Heart right ventricle (tissue), 16 donors: Measurements from ENCODE around the gene PEPD. TPM values are rescaled to one million over a fixed set of nuclear protein-coding genes. Genes with fewer than 3 reads are reported as not detected.

Experiments
- ATAC-seq, 8 donors: fragments of 200-7000 bp; cut with Tn5 transposase; one replicate each; pipeline ENCODE4 v1.9.1; 2020; ENCODE audit warnings: mild to moderate bottlenecking in 8 of 8, moderate library complexity in 8 of 8, moderate number of reproducible peaks in 1 of 8
- DNase-seq, 2 donors: peaks; one replicate each; pipeline ENCODE4 v3.0.0-alpha.2; 2020
- H3K27ac ChIP-seq, 10 donors: fragments of 200-600 bp; sonication (generic) in 2 of 10; one replicate each; pipeline versions ENCODE4 v1.5.0 to v1.8.0; 2020 to 2022; ENCODE audit warnings: mild to moderate bottlenecking in 3 of 10
- H3K27me3 ChIP-seq, 7 donors: fragments of 200-600 bp; one replicate each; pipeline ENCODE4 v1.8.0; 2021 to 2022; ENCODE audit warnings: mild to moderate bottlenecking in 2 of 7
- H3K36me3 ChIP-seq, 9 donors: fragments of 200-600 bp; sonication (generic) in 1 of 9; one replicate each; pipeline versions ENCODE4 v1.5.0 to v1.8.0; 2020 to 2022; ENCODE audit warnings: mild to moderate bottlenecking in 2 of 9
- H3K4me1 ChIP-seq, 9 donors: fragments of 200-600 bp; sonication (generic) in 1 of 9; one replicate each; pipeline versions ENCODE4 v1.5.0 to v1.8.0; 2020 to 2022; ENCODE audit warnings: mild to moderate bottlenecking in 4 of 9
- H3K4me3 ChIP-seq, 10 donors: fragments of 200-600 bp; sonication (generic) in 2 of 10; one replicate each; pipeline versions ENCODE4 v1.5.0 to v1.8.0; 2020 to 2022; ENCODE audit warnings: mild to moderate bottlenecking in 7 of 10, moderate library complexity in 2 of 10
- H3K9me3 ChIP-seq, 11 donors: fragments of 200-600 bp in 10 of 11; sonication (generic) in 2 of 11; one replicate each; pipeline versions ENCODE4 v1.5.0 to v1.8.0; 2013 to 2022; ENCODE audit warnings: mild to moderate bottlenecking in 2 of 11, control low read depth in 1 of 11, moderate library complexity in 1 of 11
- WGBS, 2 donors: extraction: QIAGEN DNeasy Blood & Tissue Kit; methylation state at CpG; one replicate each; pipeline ENCODE4 v1.1.7; 2013; ENCODE audit warnings: inconsistent platforms in 1 of 2; 5-methylcytosine and 5-hydroxymethylcytosine counted together
- intact Hi-C, 10 donors: fragments of 100-400 bp; cut with DNase I; formaldehyde crosslinking; loops; one replicate each; pipeline versions ENCODE4 v1.11.1 to v1.14.2; 2022
- polyA plus RNA-seq, 2 donors: library from polyadenylated mRNA; stranded (reverse); fragments of 200-250 nt; gene quantifications; one replicate each; pipeline ENCODE4 v1.2.3, GENCODE V29; 2013
- total RNA-seq, 10 donors: library from RNA; stranded (reverse); fragmentation: NEBNext Ultra II Directional in 3 of 10; extraction: Animal tissue kit (Norgen Biotek cat#: 25700) in 3 of 10; gene quantifications; one replicate each; pipeline versions ENCODE4 v1.2.1 to v1.2.4, GENCODE V29; 2021 to 2023
- TF ChIP-seq, protein P1 (sequence below), 9 donors: fragments of 200-600 bp; sonication (generic) in 2 of 9; IDR thresholded peaks; one replicate each; pipeline versions ENCODE4 v1.5.0 to v1.8.0; 2021 to 2022; ENCODE audit warnings: antibody characterized with exemption in 9 of 9, mild to moderate bottlenecking in 5 of 9, moderate library complexity in 1 of 9
- donor health status: Arrhythmogenic right ventricular cardiomyopathy.
- donor health status: ischemic (EF 13 %, LVEDD 7.1; RV severe dilation, severe dysfunction).
- donor health status: healthy with polysubstance abuse.
- donor health status: DM: no; HTN: yes; CAD: no.
- donor health status: DM: no; HTN: no; CAD: no.
- donor health status: ischemic (EF 25% LVEDD 6.9; RV normal size, moderate dysfunction).
- donor health status: ischemic (EF 25% LVEDD 5.7; RV mildly dilated, moderate dysfunction).
- donor health status: healthy.
- donor health status: DM: yes; HTN: yes; CAD: no.
- donor health status: Ischemic cardiomyopathy.
- donor health status: ischemic (EF 35%, LVEDD 5.7; RV mildly dilated, moderate dysfunction).
- donor health status: nonischemic (EF 11% LVEDD 7.7; RV severe dilation, severe dysfunction).
- donor health status: DM: yes; HTN: yes; CAD: no.
- donor health status: PGD.
- donor health status: ischemic (EF 29% LVEDD 5.4; RV normal size, mild dysfunction).
- donor health status: nonischemic (EF 23%, LVEDD 6.1; RV moderate dilation, normal function).

Gene PEPD
- total and polyA plus RNA-seq, 12 donors: 20.4 to 47.7 (median 26.8) TPM

DNA sequence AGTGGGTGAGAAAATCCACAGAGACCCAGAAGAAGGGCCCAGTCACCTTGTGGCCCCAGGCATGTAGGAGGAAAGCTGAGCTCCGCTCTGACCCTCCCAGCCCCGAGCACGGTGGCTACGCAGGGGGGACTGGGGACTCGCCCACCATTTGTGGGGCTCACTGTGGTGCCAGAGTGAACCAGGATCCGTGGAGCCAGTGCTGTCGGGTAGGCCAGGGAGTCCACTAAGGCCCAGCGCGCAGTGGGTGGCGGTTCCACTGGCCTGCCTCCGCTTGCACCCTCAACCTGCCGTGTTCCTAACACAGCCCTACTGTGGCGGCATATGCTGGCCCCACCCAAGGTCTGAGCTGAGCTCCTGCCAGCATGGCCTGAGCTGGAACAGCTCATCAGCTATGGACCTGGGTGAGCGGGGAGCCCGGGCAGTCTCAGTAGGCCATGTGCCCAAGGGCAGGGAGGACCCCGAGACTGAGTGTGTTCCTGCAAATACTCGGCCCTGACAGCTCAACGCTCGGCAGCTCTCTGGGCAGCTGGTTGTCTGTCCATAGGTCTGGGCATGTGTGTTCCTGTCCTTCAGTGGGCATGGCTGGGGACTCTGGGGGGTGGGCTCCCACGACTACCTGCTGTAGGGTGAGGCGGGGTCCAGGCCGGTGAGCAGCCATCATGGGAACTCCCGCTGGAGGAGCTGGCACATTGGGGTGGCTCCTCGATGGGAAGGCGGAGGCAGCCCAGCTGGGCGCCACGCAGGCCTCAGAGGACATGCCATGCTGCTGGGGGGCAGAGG lies 111.5 kb downstream of the PEPD start:
- 93 to 95% methylated on average over 27 of the region's 27 CpGs for WGBS, 2 donors
- ATAC-seq (no peak), DNase-seq (no peak)
- H3K4me3 ChIP-seq: no peak overlapping the region
- peaks cover 0 to 20% (median 0%) of the 10 kb centered on the region in 9 donors for H3K36me3 ChIP-seq
- intact Hi-C loops: loop anchor here in 7 of 10 donors (2.0 to 10.0 kb wide), 5 partner anchors 78 to 265 kb away; partner anchors contain the start of gene CEBPA (in 6 of the 7)
- H3K27ac ChIP-seq: no peak overlapping the region
- TF ChIP-seq, protein P1, sequence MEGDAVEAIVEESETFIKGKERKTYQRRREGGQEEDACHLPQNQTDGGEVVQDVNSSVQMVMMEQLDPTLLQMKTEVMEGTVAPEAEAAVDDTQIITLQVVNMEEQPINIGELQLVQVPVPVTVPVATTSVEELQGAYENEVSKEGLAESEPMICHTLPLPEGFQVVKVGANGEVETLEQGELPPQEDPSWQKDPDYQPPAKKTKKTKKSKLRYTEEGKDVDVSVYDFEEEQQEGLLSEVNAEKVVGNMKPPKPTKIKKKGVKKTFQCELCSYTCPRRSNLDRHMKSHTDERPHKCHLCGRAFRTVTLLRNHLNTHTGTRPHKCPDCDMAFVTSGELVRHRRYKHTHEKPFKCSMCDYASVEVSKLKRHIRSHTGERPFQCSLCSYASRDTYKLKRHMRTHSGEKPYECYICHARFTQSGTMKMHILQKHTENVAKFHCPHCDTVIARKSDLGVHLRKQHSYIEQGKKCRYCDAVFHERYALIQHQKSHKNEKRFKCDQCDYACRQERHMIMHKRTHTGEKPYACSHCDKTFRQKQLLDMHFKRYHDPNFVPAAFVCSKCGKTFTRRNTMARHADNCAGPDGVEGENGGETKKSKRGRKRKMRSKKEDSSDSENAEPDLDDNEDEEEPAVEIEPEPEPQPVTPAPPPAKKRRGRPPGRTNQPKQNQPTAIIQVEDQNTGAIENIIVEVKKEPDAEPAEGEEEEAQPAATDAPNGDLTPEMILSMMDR (IDR thresholded peaks at IDR 0.05): no peak
- no peaks in the 10 kb centered on the region for H3K9me3 ChIP-seq
- peaks cover 0 to 15% (median 0%) of the 10 kb centered on the region in 9 donors for H3K4me1 ChIP-seq
- H3K27me3 ChIP-seq: no peaks in the 10 kb centered on the region

DNA sequence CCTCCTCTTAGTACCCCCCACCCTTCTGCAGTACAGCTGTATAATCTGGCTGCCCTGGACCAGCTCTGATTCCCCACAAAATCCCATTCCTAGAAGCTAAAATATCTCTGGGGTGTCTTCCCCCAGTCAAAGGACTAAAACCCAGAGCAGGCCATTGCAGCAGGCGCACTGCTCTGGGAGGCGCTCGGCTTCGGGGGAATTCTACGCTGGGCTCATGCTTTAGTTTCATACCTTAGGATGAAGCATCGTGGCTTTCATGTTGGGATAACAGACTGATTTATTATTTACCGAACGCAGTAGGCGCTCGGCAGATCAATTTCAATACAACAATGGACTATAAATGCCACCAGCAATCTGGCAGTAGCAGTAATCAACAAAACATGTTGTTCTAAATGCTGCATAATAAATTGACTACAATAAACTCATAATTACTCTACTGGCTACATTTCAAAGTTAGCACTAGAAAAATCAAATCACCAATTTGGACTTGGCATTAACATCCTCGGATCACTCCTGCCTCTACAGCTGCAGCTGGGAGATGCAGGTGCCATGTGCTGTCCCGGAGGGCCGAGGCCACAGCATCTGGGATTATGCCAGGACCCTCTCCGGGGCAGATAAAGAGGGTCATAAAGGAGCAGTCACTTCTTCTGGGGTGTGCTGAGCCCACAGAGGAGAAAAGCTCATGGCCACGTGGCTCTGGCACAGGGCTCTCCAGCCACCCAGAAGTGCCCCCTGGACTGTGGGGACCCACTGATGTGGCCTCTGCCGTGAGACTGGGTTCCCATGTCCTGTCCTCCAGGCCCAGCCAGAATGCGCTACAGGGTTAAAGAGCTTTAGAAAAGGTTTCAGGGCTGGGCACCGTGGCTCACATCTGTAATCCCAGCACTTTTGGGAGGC lies 112.8 kb downstream of the PEPD start:
- Histone ChIP-seq H3K36me3 (peaks cover 0 to 20% (median 0%) of the 10 kb centered on the region in 9 donors), H3K4me1 (peaks cover 0 to 20% (median 0%) of the 10 kb centered on the region in 9 donors), H3K27me3 (no peaks in the 10 kb centered on the region), H3K27ac (no peak overlapping the region), H3K9me3 (no peaks in the 10 kb centered on the region), H3K4me3 (no peak overlapping the region)
- TF ChIP-seq, protein P1 (IDR thresholded peaks at IDR 0.05): no peak
- ATAC-seq: no peak
- intact Hi-C loops: loop anchor here in 7 of 10 donors (5.0 to 10.0 kb wide), 4 partner anchors 76 to 264 kb away; partner anchors contain the start of gene CEBPA (in 6 of the 7)
- DNase-seq: no peak
- 85 to 89% methylated on average over 18 of the region's 18 CpGs for WGBS, 2 donors

DNA sequence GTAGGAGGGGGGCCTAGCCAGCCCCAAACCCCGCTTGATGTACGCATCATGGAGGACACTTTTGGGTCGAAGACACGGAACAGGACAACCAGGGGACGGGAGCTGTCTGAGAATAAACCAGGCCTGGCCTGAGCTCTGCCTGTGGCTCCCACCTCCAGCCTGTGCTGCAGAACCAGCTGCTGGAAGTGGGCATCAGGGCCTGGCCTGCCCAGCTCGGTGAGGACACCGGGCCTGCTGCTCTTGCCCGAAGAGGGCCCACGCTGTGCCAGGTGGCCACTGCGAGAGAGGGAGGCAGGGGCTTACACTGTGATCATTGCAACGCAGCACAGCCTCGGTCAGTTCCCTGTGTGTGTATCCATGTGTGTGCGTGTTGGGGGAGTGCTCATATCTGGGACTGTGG lies 113.5 kb downstream of the PEPD start:
- ATAC-seq (no peak), DNase-seq (no peak)
- Histone ChIP-seq H3K4me3 (no peak overlapping the region), H3K9me3 (no peaks in the 10 kb centered on the region), H3K27me3 (no peaks in the 10 kb centered on the region), H3K36me3 (peaks cover 0 to 20% (median 0%) of the 10 kb centered on the region in 9 donors), H3K27ac (no peak overlapping the region), H3K4me1 (peaks cover 0 to 20% (median 0%) of the 10 kb centered on the region in 9 donors)
- intact Hi-C loops: loop anchor here in 7 of 10 donors (5.0 to 10.0 kb wide), 4 partner anchors 76 to 263 kb away; partner anchors contain the start of gene CEBPA (in 6 of the 7)
- 84 to 91% methylated on average over 13 of the region's 13 CpGs for WGBS, 2 donors
- TF ChIP-seq, protein P1 (IDR thresholded peaks at IDR 0.05): no peak

DNA sequence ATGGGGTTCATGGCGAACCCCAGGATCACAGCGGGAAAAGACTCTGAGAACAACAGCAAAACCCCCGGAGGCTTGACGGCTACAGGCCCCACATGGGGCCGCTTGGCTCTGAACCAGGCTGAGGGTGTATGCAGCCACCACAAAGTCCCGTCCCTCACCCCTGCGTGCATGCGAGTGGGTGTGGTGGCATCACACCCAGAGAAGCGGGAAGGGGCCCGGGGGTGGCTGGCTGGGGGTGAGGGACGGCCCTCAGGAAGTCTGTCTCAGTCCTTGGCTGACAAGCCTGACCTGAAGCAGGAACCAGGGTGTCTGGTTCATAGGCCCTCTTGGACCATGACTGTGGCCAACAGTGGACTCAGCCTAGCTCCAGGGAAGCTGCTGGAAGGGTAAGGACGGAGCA lies 113.9 kb downstream of the PEPD start:
- 79 to 89% methylated on average over 12 of the region's 12 CpGs for WGBS, 2 donors
- no peaks in the 10 kb centered on the region for H3K9me3 ChIP-seq
- ATAC-seq (no peak), DNase-seq (no peak)
- peaks cover 0 to 20% (median 0%) of the 10 kb centered on the region in 9 donors for H3K4me1 ChIP-seq
- peaks cover 0 to 20% (median 0%) of the 10 kb centered on the region in 9 donors for H3K36me3 ChIP-seq
- H3K27ac ChIP-seq: no peak overlapping the region
- H3K27me3 ChIP-seq: no peaks in the 10 kb centered on the region
- TF ChIP-seq, protein P1 (IDR thresholded peaks at IDR 0.05): no peak
- intact Hi-C loops: loop anchor here in 9 of 10 donors (1.0 to 10.0 kb wide), 11 partner anchors 75 to 263 kb away; partner anchors contain the start of gene CEBPA (in 6 of the 9)
- no peak overlapping the region for H3K4me3 ChIP-seq
